Mesenchymal stem cell (in vitro differentiated cells and primary cell): Measurements from ENCODE around the gene GRAMD4.

ENCODE experiments used
- DNase-seq: peaks from one replicate; pipeline ENCODE4 v3.0.0-alpha.2; 2013
- H2AFZ ChIP-seq: one replicate; pipeline ENCODE4 v1.6.1; 2013; ENCODE audit warnings: low read depth, mild to moderate bottlenecking, control low read depth, inconsistent platforms, low read length, moderate library complexity
- H2AK5ac ChIP-seq: 2 replicates; pipeline ENCODE4 v1.6.1; 2013; ENCODE audit warnings: low read length, moderate library complexity, mild to moderate bottlenecking, inconsistent platforms; ENCODE audit not compliant: severe bottlenecking
- H2BK120ac ChIP-seq: one replicate; pipeline ENCODE4 v1.6.1; 2013; ENCODE audit warnings: low read depth, mild to moderate bottlenecking, inconsistent platforms, low read length, moderate library complexity
- H2BK12ac ChIP-seq, 2 experiments: one replicate each; pipeline ENCODE4 v1.6.1; 2013; ENCODE audit warnings: inconsistent platforms in 2 of 2, low read length in 2 of 2, mild to moderate bottlenecking in 2 of 2, moderate library complexity in 2 of 2, control low read depth in 1 of 2
- H2BK15ac ChIP-seq: one replicate; pipeline ENCODE4 v1.6.1; 2013; ENCODE audit warnings: mild to moderate bottlenecking, low read depth, inconsistent platforms; ENCODE audit not compliant: poor library complexity, severe bottlenecking
- H2BK5ac ChIP-seq: 2 replicates; pipeline ENCODE4 v1.6.1; 2013; ENCODE audit warnings: low read depth, mild to moderate bottlenecking, low read length, control low read depth, inconsistent platforms; ENCODE audit not compliant: poor library complexity, severe bottlenecking
- H3K14ac ChIP-seq, 2 experiments: one replicate each; pipeline ENCODE4 v1.6.1; 2013; ENCODE audit warnings: inconsistent platforms in 2 of 2, low read length in 2 of 2, control low read depth in 1 of 2, mild to moderate bottlenecking in 1 of 2, moderate library complexity in 1 of 2
- H3K18ac ChIP-seq, 2 experiments: one replicate each; pipeline ENCODE4 v1.6.1; 2013; ENCODE audit warnings: inconsistent platforms in 2 of 2, low read length in 2 of 2, control low read depth in 1 of 2, low read depth in 1 of 2, mild to moderate bottlenecking in 1 of 2
- H3K23ac ChIP-seq, 2 experiments: one replicate each; pipeline ENCODE4 v1.6.1; 2013; ENCODE audit warnings: inconsistent platforms in 2 of 2, low read length in 2 of 2, mild to moderate bottlenecking in 2 of 2, moderate library complexity in 2 of 2, control low read depth in 1 of 2
- H3K27ac ChIP-seq: 2 replicates; pipeline ENCODE4 v1.5.1; 2013; ENCODE audit warnings: mild to moderate bottlenecking, moderate library complexity, low read length, control low read depth, inconsistent platforms; ENCODE audit not compliant: poor library complexity, severe bottlenecking
- H3K27me3 ChIP-seq, 2 experiments: 2 replicates each; pipeline versions ENCODE4 v1.6.1 to v1.7.0; 2013; ENCODE audit warnings: low read length in 2 of 2, mild to moderate bottlenecking in 2 of 2, moderate library complexity in 2 of 2, control low read depth in 1 of 2, inconsistent platforms in 1 of 2; ENCODE audit not compliant: control insufficient read depth in 1 of 2, insufficient read depth in 1 of 2
- H3K36me3 ChIP-seq, 2 experiments: 2 replicates each; pipeline versions ENCODE4 v1.6.1 to v1.7.0; 2013; ENCODE audit warnings: low read length in 2 of 2, control low read depth in 1 of 2, inconsistent platforms in 1 of 2, low read depth in 1 of 2, mild to moderate bottlenecking in 1 of 2; ENCODE audit not compliant: insufficient read depth in 2 of 2, control insufficient read depth in 1 of 2
- H3K4ac ChIP-seq, 2 experiments: one replicate each; pipeline ENCODE4 v1.6.1; 2013; ENCODE audit warnings: inconsistent platforms in 2 of 2, low read length in 2 of 2, mild to moderate bottlenecking in 2 of 2, moderate library complexity in 2 of 2, control low read depth in 1 of 2, low read depth in 1 of 2
- H3K4me1 ChIP-seq: 2 replicates; pipeline ENCODE4 v1.6.1; 2013; ENCODE audit warnings: low read depth, low read length, control low read depth; ENCODE audit not compliant: control insufficient read depth, insufficient read depth
- H3K4me2 ChIP-seq: 2 replicates; pipeline ENCODE4 v1.6.1; 2013; ENCODE audit warnings: low read length, mild to moderate bottlenecking, inconsistent platforms; ENCODE audit not compliant: poor library complexity, severe bottlenecking
- H3K4me3 ChIP-seq, 2 experiments: 2 replicates each; pipeline versions ENCODE4 v1.5.1 to v1.7.0; 2013; ENCODE audit warnings: low read length in 2 of 2, mild to moderate bottlenecking in 2 of 2, control low read depth in 1 of 2, low read depth in 1 of 2; ENCODE audit not compliant: insufficient read depth in 1 of 2
- H3K79me1 ChIP-seq: replicated peaks from 2 replicates; pipeline ENCODE4 v1.6.1; 2013; ENCODE audit warnings: mild to moderate bottlenecking, control low read depth, low read length, inconsistent platforms; ENCODE audit not compliant: poor library complexity, severe bottlenecking
- H3K9ac ChIP-seq: 2 replicates; pipeline ENCODE4 v1.7.0; 2013; ENCODE audit warnings: mild to moderate bottlenecking, low read length, moderate library complexity
- H3K9me3 ChIP-seq: 2 replicates; pipeline ENCODE4 v1.7.0; 2013; ENCODE audit warnings: mild to moderate bottlenecking, low read length; ENCODE audit not compliant: control insufficient read depth
- H4K8ac ChIP-seq: one replicate; pipeline ENCODE4 v1.6.1; 2013; ENCODE audit warnings: inconsistent platforms, mild to moderate bottlenecking, low read length, moderate library complexity
- H4K91ac ChIP-seq: one replicate; pipeline ENCODE4 v1.6.1; 2013; ENCODE audit warnings: mild to moderate bottlenecking, low read length, inconsistent platforms
- WGBS: methylation state at CpG from one replicate; pipeline ENCODE4 v1.1.7; 2013; ENCODE audit warnings: mixed read lengths; 5-methylcytosine and 5-hydroxymethylcytosine counted together

GRAMD4 gene

DNA sequence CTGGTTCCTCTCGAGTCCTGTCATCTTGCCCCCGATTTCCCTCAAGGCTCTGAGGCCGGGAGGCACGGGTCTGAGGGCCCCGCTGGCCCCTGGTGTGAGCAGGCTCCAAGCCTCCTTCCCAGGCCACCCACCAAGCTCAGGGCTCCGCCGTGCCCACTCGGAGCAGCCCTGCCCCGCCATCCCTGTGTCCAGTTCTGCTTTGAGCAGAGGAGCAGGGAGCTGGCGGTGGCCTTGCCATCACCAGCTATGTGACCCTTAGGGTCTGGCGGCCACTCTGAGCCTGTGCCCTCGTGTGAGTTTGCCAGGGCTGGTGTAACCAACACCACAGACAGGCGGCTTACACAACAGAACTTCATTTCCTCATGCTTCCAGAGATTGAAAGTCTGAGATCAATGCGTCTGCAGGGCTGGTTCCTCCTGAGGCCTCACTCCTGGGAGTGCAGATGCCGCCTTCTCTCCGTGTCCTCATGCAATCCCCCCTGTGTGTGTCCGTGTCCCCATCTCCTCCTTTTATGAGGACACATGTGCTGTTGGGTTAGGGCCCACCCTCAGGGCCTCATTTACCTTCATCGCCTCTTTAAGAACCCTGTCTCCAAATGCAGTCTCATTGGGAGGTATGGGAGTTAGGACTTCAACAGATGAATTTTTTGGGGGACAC lies 46.3 kb upstream of the GRAMD4 start:
- Histone ChIP-seq H2BK12ac (no peak overlapping the region), H4K8ac (no peak overlapping the region), H3K4ac (no peak overlapping the region), H3K27ac (no peak overlapping the region), H2BK5ac (no peak overlapping the region), H3K4me1 (peaks cover 24% of the 10 kb centered on the region), H3K79me1 (peaks cover 8% of the 10 kb centered on the region), H2BK120ac (no peak overlapping the region), H3K36me3 (no peaks in the 10 kb centered on the region), H3K9ac (no peak overlapping the region), H4K91ac (no peak overlapping the region), H2AK5ac (no peak overlapping the region), H3K4me3 (no peak overlapping the region), H3K27me3 (peaks cover 5 to 7% of the 10 kb centered on the region in 2 experiments), H3K9me3 (peaks cover 16% of the 10 kb centered on the region), H2AFZ (no peak overlapping the region), H2BK15ac (no peak overlapping the region), H3K18ac (no peak overlapping the region), H3K23ac (no peak overlapping the region), H3K4me2 (no peak overlapping the region), H3K14ac (no peak overlapping the region)
- no peak for DNase-seq
- WGBS, result 88% methylated on average over 18 of the region's 18 CpGs

DNA sequence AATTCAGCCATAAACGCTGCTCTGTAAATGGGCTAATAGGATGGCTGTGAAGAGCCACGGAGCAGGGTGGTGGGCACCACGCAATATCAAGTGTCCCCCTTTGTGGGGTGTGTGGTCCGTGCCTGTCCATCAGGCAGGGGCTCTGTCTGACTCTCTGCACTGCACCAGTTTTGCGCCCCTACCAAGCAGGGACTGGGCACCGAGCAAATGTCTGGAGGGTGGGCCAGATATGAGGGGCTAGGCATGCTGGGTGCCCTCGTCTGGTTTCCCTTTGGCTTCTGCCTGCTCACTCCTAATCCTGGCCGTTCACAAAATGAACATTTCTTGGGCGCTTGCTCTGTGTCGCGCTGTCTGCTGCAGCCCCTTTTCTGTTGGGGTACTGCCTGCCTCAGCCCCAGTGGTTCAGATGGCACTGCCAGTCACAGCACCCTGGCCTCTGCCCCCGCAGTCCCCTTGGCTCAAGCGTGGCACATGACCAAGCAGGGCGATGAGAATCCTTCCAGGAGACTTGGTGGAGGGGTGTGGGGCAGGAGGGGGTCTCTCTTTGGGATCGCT lies 45.7 kb upstream of the GRAMD4 start:
- no peak overlapping the region for H3K14ac ChIP-seq
- peak overlapping the region; percentile 58 for H4K91ac ChIP-seq
- H3K23ac ChIP-seq, result no peak overlapping the region
- no peak overlapping the region for H2BK120ac ChIP-seq
- H4K8ac ChIP-seq, result no peak overlapping the region
- no peak overlapping the region for H3K4me2 ChIP-seq
- no peak overlapping the region for H3K4ac ChIP-seq
- H3K27ac ChIP-seq, result no peak overlapping the region
- no peak overlapping the region for H3K9ac ChIP-seq
- no peak overlapping the region for H2BK5ac ChIP-seq
- no peak overlapping the region for H3K4me3 ChIP-seq
- no peaks in the 10 kb centered on the region for H3K36me3 ChIP-seq
- peaks cover under 1 to 7% of the 10 kb centered on the region in 2 experiments for H3K27me3 ChIP-seq
- no peak overlapping the region for H2AK5ac ChIP-seq
- peaks cover 28% of the 10 kb centered on the region for H3K4me1 ChIP-seq
- 91% methylated on average over 15 of the region's 15 CpGs for WGBS
- H2BK12ac ChIP-seq, result no peak overlapping the region
- peaks cover 8% of the 10 kb centered on the region for H3K79me1 ChIP-seq
- no peak overlapping the region for H2BK15ac ChIP-seq
- no peak overlapping the region for H2AFZ ChIP-seq
- peaks cover 16% of the 10 kb centered on the region for H3K9me3 ChIP-seq
- no peak overlapping the region for H3K18ac ChIP-seq
- DNase-seq, result no peak

DNA sequence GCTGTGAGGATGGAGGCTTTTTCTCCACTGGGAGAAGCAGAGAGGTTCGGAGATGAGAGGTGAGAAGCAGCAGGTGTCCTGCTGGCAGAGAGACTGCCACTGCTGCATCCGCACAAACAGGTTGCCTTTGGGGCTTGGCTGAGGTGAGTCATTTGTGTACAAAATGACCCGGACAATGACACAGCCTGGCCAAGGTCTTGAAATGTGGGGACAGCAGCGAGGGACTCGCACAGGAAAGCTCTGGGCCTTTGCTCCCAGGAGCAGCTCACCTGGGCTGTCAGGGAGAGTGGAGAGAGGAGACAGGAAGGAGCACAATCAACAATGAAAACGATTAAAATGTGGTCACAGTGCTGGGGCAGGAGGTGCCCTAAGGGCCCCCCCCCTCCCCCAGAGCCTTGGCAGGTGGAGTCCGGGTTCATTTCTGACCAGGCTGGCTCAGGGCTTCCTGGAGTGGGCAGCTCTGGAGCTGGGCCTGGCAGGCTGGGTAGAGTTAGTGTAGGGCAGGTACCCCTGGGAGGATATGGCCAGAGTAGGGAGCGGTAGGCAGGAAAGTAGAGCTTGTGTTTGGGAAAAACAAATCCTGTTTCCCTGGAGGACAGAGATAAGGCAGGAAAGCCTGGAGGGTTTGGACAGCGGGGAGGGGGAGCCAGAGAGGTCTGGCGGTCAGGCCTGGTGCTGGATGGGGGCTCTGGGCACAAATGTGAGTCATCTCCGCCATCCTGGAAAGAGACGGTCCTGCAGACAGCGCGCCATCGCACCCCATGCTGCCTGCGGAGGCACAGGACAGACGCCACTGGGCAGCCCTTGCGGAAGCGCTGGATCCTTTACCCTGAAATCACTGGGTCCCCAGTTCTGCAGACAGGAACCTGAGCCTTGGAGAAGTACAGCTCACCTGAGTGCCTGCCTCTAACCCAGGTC lies 44.9 kb upstream of the GRAMD4 start:
- peaks cover 16% of the 10 kb centered on the region for H3K9me3 ChIP-seq
- peak overlapping the region in 1 of 2 experiments; percentile 72 for H3K14ac ChIP-seq
- no peak overlapping the region for H2BK15ac ChIP-seq
- no peak overlapping the region for H3K18ac ChIP-seq
- no peak overlapping the region for H3K9ac ChIP-seq
- no peak overlapping the region for H2BK5ac ChIP-seq
- no peak overlapping the region for H3K27ac ChIP-seq
- peak overlapping the region; percentile 14 for H4K8ac ChIP-seq
- no peak overlapping the region for H3K4ac ChIP-seq
- peaks cover 0 to 7% of the 10 kb centered on the region in 2 experiments for H3K27me3 ChIP-seq
- WGBS, result 50% methylated on average over 19 of the region's 19 CpGs
- peaks cover 8% of the 10 kb centered on the region for H3K79me1 ChIP-seq
- no peaks in the 10 kb centered on the region for H3K36me3 ChIP-seq
- peak; percentile 50 for DNase-seq
- H3K23ac ChIP-seq, result no peak overlapping the region
- H3K4me2 ChIP-seq, result no peak overlapping the region
- H3K4me3 ChIP-seq, result no peak overlapping the region
- H2BK12ac ChIP-seq, result no peak overlapping the region
- no peak overlapping the region for H4K91ac ChIP-seq
- H3K4me1 ChIP-seq, result peaks cover 36% of the 10 kb centered on the region
- no peak overlapping the region for H2AK5ac ChIP-seq
- no peak overlapping the region for H2AFZ ChIP-seq
- H2BK120ac ChIP-seq, result no peak overlapping the region
